ENCODE measurements around the gene FOS.

GRCh38 chr14:75277008-75277814 is 1.4 kb upstream of the FOS start:
- TF ChIP-seq CTCF (IDR thresholded peaks at IDR 0.05): no peak
- no peak for TF ChIP-seq EZH2 (IDR thresholded peaks at IDR 0.05; ENCODE audit: borderline replicate concordance, insufficient read depth, low read depth, low read length, poor library complexity, severe bottlenecking)
